ENCODE data around the gene MSH4.
A peak's percentile ranks its signal among the peaks of the same experiment; 100 is the strongest.
"Not testable (repeated sequence)": the region's sequence is repeated elsewhere in the genome, so short reads cannot be mapped to it uniquely, and the experiment has no call there.

The MSH4 gene

GRCh38 chr1:75796376-75797272, at the start of gene MSH4:
MSH4 (plus strand) TSS chr1:75796882; CDS start chr1:75796986, 104 bp downstream.
- Histone ChIP-seq H3K9me2 (replicated peaks; ENCODE audit: low read depth, low read length) (no peaks in the 10 kb centered on the region), H3K36me3 (ENCODE audit: insufficient read depth, low read length) (peaks cover 46% of the 10 kb centered on the region), H3K79me2 (ENCODE audit: insufficient read depth, low read length) (peaks cover 26% of the 10 kb centered on the region), H2AFZ (ENCODE audit: low read length) (no peak within 1 kb of the TSS), H3K27me3 (ENCODE audit: insufficient read depth, low read length, poor library complexity, severe bottlenecking) (no peaks in the 10 kb centered on the region), H3K9ac (ENCODE audit: low read depth, low read length, poor library complexity, severe bottlenecking) (no peak within 1 kb of the TSS), H4K20me1 (ENCODE audit: insufficient read depth, low read length, poor library complexity, severe bottlenecking) (peaks cover 36% of the 10 kb centered on the region), H3F3A (ENCODE audit: low read depth) (no peaks in the 10 kb centered on the region), H3K4me2 (ENCODE audit: low read depth, low read length, poor library complexity, severe bottlenecking) (no peak within 1 kb of the TSS), H3K4me3 (ENCODE audit: low read length, poor library complexity, severe bottlenecking) (no peak within 1 kb of the TSS), H3K4me1 (ENCODE audit: insufficient read depth, low read length, poor library complexity, severe bottlenecking) (peaks cover 26% of the 10 kb centered on the region), H3K9me3 (ENCODE audit: insufficient read depth, low read depth, low read length) (no peaks in the 10 kb centered on the region)
- TF ChIP-seq, protein P1, sequence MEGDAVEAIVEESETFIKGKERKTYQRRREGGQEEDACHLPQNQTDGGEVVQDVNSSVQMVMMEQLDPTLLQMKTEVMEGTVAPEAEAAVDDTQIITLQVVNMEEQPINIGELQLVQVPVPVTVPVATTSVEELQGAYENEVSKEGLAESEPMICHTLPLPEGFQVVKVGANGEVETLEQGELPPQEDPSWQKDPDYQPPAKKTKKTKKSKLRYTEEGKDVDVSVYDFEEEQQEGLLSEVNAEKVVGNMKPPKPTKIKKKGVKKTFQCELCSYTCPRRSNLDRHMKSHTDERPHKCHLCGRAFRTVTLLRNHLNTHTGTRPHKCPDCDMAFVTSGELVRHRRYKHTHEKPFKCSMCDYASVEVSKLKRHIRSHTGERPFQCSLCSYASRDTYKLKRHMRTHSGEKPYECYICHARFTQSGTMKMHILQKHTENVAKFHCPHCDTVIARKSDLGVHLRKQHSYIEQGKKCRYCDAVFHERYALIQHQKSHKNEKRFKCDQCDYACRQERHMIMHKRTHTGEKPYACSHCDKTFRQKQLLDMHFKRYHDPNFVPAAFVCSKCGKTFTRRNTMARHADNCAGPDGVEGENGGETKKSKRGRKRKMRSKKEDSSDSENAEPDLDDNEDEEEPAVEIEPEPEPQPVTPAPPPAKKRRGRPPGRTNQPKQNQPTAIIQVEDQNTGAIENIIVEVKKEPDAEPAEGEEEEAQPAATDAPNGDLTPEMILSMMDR (conservative IDR thresholded peaks at IDR 0.05; ENCODE audit: low read length) = no peak
- no peak for TF ChIP-seq EZH2phosphoT487 (IDR thresholded peaks at IDR 0.05; ENCODE audit: borderline replicate concordance)

- H3K4me2 ChIP-seq (ENCODE audit: low read depth, low read length, poor library complexity, severe bottlenecking); H3K9me3 ChIP-seq (ENCODE audit: insufficient read depth, low read depth, low read length); H3K9ac ChIP-seq (ENCODE audit: low read depth, low read length, poor library complexity, severe bottlenecking); H3K79me2 ChIP-seq (ENCODE audit: insufficient read depth, low read length); H3K27me3 ChIP-seq (ENCODE audit: insufficient read depth, low read length, poor library complexity, severe bottlenecking); H3K4me1 ChIP-seq (ENCODE audit: insufficient read depth, low read length, poor library complexity, severe bottlenecking); H4K20me1 ChIP-seq (ENCODE audit: insufficient read depth, low read length, poor library complexity, severe bottlenecking); H2AFZ ChIP-seq (ENCODE audit: low read length); H3F3A ChIP-seq (ENCODE audit: low read depth); H3K9me2 ChIP-seq (replicated peaks; ENCODE audit: low read depth, low read length); H3K4me3 ChIP-seq (ENCODE audit: low read length, poor library complexity, severe bottlenecking): not testable (repeated sequence)
- H3K36me3 ChIP-seq (ENCODE audit: insufficient read depth, low read length) = peaks cover 19% of the 10 kb centered on the region; the same call in 1 of the 2 replicates
These were observed 39.5 kb upstream of the MSH4 start for GRCh38 chr1:75757210-75757609.

DNA sequence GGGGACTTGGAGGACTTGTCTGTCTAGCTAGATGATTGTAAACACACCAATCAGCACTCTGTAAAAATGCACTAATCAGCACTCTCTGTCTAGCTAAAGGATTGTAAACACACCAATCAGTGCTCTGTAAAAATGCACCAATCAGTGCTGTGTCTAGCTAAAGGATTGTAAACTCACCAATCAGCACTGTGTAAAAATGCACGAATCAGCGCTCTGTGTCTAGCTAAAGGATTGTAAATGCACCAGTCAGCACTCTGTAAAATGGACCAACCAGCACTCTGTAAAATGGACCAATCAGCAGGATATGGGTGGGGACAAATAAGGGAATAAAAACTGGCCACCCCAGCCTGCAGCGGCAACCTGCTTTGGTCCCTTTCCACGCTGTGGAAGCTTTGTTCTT, 38.1 kb upstream of the MSH4 start:
- H3K4me3 ChIP-seq (ENCODE audit: low read length, poor library complexity, severe bottlenecking); H3K79me2 ChIP-seq (ENCODE audit: insufficient read depth, low read length); H3K9me2 ChIP-seq (replicated peaks; ENCODE audit: low read depth, low read length); H3K4me2 ChIP-seq (ENCODE audit: low read depth, low read length, poor library complexity, severe bottlenecking); H3K27me3 ChIP-seq (ENCODE audit: insufficient read depth, low read length, poor library complexity, severe bottlenecking); H3K9me3 ChIP-seq (ENCODE audit: insufficient read depth, low read depth, low read length); H3K4me1 ChIP-seq (ENCODE audit: insufficient read depth, low read length, poor library complexity, severe bottlenecking); H3K9ac ChIP-seq (ENCODE audit: low read depth, low read length, poor library complexity, severe bottlenecking); H2AFZ ChIP-seq (ENCODE audit: low read length); H4K20me1 ChIP-seq (ENCODE audit: insufficient read depth, low read length, poor library complexity, severe bottlenecking); H3F3A ChIP-seq (ENCODE audit: low read depth): not testable (repeated sequence)
- H3K36me3 ChIP-seq (ENCODE audit: insufficient read depth, low read length) = peaks cover 18% of the 10 kb centered on the region; the same call in 1 of the 2 replicates

DNA sequence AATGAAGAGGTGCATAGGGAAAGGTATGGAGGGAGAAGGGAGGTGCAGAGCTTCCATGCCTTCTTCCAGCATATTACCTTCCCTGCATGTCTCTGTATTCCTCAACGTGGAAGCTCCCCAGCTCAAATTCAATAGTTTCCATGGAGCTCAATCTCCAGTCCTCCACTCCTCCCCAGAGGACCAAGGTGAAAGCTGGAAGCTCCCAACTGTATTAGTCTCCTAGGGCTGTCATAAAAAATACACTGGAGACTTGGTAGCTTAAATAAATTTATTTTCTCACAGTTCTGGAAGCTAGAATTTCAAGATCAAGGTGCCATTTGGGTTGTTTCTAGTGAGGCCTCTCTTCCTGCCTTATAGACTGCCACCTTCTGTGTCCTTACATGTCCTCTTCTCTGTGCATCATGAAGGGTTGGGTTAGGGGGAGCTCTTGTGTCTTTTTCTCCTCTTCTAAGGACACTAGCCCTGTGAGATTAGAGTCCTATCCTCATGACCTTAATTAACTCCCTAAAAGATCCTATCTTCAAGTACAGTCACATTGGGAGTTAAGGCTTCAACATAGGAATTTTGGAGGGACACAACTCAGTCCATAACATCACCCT, 32.5 kb upstream of the MSH4 start:
- Histone ChIP-seq H3K27me3 (ENCODE audit: insufficient read depth, low read length, poor library complexity, severe bottlenecking) (no peaks in the 10 kb centered on the region), H2AFZ (ENCODE audit: low read length) (no peak overlapping the region), H3K36me3 (ENCODE audit: insufficient read depth, low read length) (no peaks in the 10 kb centered on the region), H3K9ac (ENCODE audit: low read depth, low read length, poor library complexity, severe bottlenecking) (no peak overlapping the region), H3K4me2 (ENCODE audit: low read depth, low read length, poor library complexity, severe bottlenecking) (no peak overlapping the region), H3K4me3 (ENCODE audit: low read length, poor library complexity, severe bottlenecking) (no peak overlapping the region), H3K9me2 (replicated peaks; ENCODE audit: low read depth, low read length) (no peaks in the 10 kb centered on the region), H3K4me1 (ENCODE audit: insufficient read depth, low read length, poor library complexity, severe bottlenecking) (no peaks in the 10 kb centered on the region), H3F3A (ENCODE audit: low read depth) (no peaks in the 10 kb centered on the region), H3K9me3 (ENCODE audit: insufficient read depth, low read depth, low read length) (no peaks in the 10 kb centered on the region), H4K20me1 (ENCODE audit: insufficient read depth, low read length, poor library complexity, severe bottlenecking) (no peaks in the 10 kb centered on the region), H3K79me2 (ENCODE audit: insufficient read depth, low read length) (no peaks in the 10 kb centered on the region)
- no peak for TF ChIP-seq EZH2phosphoT487 (IDR thresholded peaks at IDR 0.05; ENCODE audit: borderline replicate concordance)
- TF ChIP-seq, protein P1 (conservative IDR thresholded peaks at IDR 0.05; ENCODE audit: low read length) = peak; percentile 29

Measured in Loucy (cell line).